Stimulated activated CD4-positive, alpha-beta T cell treated with anti-CD3 and anti-CD28 coated beads, Interleukin-1b, Interleukin-23, amount 100 ng/mL, for 1 hour (primary cell): ENCODE data around the gene PRRC2B.

Experiments used
- DNase-seq, 2 donors: peaks; one replicate each; pipeline ENCODE4 v3.0.0-alpha.2; 2020; ENCODE audit warnings: low read depth in 2 of 2

The PRRC2B gene

GRCh38 chr9:131516930-131517329 is 123.0 kb downstream of the PRRC2B start:
- no peak for DNase-seq

DNA sequence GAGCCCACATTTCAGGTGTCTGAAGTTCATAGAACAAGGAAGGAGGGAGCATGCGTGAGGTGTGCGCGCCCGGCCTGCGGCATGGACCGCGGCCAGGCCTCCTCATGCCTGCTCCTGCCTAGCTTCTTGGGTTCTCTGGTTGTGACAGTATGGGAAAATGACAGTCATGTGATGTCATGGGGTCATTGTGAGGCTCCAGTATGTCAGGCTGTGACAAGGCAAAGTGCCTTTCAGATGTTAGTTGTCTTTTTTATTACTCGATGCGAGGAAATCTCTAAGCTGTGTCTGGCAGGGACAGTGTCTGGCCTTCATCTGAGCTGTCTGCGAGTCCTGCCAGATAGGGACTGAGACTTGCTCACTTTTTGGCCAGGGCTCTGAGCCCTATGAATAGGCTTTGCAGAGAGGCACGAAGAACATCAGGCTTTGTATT is 123.9 kb downstream of the PRRC2B start:
- no peak for DNase-seq

DNA sequence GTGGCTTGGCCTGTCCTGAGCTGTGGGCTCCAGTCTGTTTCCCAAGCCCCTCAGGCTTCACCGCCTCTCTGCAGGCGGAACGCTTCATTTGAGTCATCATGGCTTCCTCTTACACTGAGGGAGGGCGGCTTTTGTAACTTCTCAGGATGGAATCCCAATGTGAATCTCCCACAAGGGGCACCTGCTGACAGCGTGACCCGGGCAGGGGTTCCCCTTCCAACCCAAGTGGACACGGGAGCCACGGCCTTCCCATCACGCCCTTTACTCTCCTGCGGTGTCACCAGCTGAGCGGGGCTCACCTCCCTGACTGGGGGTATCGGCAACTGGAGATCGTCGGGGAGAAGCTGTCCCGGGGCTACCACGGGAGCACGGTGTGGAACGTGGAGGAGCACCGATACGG is 124.7 kb downstream of the PRRC2B start:
- DNase-seq: no peak

DNA sequence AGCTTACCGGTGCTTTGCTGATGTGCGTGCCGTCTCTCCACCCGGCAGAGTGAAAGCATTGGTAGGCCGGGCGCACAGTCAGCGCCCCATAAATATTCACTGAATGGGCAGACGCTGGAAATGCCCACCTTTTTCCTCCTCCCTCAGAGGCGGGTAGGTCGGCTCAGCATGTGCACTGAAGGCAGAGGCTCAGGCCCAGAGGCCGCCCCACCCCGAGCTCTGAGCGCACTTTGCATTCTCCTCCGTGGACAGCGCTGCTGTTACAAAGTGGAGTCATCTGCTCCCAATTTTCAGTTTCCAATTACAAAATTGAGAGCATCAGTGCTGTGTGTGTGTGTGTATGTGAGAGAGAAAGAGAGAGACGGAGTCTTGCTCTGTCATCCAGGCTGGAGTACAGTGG is 126.6 kb downstream of the PRRC2B start:
- DNase-seq: no peak

GRCh38 chr9:131521203-131521602 is 127.3 kb downstream of the PRRC2B start:
- no peak for DNase-seq

- DNase-seq: no peak
Measured at GRCh38 chr9:131521822-131522221, 127.9 kb downstream of the PRRC2B start.

GRCh38 chr9:131522257-131523085 is 128.6 kb downstream of the PRRC2B start:
- DNase-seq: no peak

GRCh38 chr9:131523086-131523388 is 129.2 kb downstream of the PRRC2B start:
- DNase-seq: no peak

GRCh38 chr9:131523451-131524435 is 129.9 kb downstream of the PRRC2B start:
- DNase-seq: no peak

- DNase-seq: no peak
Measured at GRCh38 chr9:131524665-131525315, 130.9 kb downstream of the PRRC2B start.

DNA sequence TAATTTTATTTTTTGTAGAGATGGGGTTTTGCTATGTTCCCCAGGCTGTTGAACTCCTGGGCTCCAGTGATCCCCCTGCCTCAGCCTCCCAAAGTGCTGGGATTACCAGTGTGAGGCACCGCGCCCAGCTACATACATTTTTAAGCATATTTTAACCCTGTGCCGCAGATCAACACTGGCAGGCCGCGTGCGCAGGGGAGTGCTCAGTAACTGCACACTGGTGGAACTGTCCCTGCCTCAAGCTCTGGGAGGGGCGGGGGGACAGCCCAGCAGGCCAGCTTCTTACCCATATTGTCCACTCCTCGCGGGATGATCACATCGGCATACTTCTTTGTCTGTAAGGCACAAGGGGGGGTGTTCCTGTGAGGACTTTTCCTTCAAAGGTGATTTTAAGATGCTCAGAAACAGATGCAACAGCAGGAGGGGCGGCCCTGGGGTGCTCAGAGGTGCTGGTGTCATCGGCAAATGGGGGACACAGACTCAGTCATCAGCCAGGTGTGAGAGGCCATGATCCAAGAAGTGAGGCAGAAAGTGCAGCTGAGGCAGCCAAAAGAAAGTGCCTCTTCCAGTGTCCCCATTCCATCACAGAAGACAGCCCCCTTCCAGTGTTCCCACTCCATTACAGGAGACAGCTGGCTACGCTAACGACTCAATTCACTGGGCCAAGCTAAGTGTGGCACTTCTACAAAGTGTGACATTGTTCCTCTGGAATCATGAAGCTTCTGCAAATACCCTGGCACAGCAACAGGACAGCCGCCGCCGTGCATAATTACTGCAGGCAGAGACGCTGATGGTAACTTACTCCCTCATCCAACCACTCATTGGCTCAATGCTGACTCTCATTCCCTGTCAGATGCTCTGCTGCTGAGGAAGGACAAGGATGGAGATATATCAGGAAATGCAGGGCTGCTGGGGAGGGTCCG is 132.0 kb downstream of the PRRC2B start:
- DNase-seq: no peak

DNA sequence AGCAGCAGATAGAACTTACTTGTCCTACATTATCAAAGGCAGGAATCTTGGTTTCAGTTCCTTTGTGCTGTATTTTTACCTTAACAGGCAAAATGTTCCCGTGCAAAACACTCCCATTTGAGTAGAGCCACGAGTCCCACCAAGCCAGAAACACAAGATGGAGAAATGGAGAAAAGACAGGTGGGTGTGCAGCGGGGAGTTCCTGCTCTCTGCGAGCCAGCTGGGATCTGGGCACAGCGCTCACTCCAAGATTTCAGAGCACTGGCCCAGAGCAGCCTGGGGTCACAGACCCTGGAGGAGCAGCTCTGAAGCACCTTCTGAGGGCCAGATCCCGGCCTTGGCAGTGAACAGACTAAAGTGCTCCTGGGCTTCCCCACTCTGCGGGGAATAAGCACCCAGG is 134.3 kb downstream of the PRRC2B start:
- no peak for DNase-seq

- DNase-seq: no peak
Measured at GRCh38 chr9:131528886-131529505, 135.1 kb downstream of the PRRC2B start.

DNA sequence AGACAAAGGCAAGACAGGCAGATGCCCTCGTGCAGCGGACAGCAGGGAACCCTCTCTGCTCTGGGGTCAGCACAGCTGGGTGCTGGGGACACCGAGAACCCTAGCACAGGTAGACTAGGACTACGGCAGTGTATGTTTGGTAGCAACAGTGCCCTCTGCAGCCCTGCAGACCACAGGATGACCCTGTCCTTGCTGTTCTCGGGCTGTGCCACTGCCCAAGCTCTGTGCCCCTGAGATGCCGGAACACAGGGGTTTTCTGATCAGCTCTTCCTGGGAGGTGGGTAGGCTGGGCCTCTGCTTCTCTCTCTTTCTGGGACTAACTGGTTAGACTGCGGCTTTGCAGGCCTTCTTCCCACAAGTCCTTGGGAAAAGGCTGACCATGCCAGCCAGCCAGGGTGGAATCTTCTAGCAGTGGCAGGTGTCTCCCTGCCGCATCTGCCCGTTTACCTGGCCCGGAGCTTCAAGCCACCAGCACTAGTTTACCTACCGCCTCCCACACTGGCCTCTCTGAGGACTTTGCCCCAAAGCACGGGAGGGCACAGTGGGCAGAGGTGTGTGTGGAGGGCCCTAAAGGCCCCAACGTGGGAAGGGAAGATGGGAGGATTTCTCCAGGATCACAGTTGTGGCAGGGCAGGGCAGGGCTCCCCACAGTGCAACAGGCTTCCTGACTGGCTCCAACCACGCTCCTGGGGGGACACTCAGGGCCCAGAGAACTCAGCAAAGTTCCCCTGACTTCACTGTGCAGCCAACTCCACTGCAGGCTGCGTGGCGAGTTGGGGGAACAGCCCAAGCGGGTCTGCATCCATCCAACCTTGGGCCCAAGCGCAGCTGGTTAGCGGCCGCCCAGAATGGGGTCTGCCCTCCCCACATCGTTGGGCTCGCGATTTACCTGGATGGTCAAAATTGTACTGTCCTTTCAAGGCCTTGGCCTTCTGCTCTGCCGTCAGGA is 136.0 kb downstream of the PRRC2B start:
- no peak for DNase-seq

- DNase-seq: no peak
Measured at GRCh38 chr9:131530546-131530919, 136.6 kb downstream of the PRRC2B start.

DNA sequence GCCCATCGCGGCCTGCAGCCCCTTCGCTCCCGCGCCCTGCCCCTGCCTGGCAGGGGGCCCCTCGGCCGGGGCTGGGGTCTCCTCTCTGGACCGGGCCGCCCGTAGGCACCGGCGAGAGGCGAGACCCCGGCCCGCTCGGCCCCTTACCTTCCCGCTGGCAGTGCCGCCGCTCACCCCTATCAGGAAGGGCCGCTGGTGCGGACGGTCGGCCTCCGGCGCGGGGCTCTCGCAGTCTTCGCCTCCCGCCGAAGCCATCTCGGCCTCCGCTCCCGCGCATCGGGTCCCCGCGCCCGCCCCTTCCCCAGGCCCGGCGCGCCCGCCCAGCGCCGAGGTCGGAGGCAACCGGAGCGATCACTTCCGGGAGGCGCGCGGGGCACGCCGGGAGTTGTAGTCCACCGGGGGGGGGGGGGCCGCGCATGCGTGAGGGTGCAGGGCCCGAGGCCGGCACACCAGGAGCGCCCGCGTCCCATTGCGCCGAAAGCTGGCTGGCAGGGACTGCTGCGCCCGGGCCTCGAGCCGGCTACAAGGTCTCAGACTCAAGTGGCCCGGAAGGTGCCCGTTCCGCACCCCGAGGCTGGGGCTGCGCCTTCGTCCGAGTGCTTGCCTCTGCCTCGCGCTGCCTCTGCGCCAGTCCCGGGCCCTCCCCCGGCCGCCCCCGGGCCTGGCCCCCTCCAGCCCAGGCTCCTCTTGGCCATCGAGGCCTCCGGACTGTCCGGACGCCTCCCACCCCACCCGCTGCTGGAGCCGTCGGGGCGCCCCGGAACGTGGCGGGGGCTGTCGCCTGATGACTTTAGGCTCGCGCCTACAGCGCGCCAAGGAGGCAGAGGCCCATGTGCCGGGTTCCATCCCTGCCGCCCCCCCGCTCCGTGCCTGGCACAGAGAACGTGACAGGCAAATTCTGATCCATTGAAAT is 137.3 kb downstream of the PRRC2B start, which contains the start of gene UCK1:
Gene UCK1, minus strand, starts transcription at position 344 of the 913 bp plus-strand sequence. Its CDS starts 89 bp downstream, at position 255.
- DNase-seq: peak; percentile 38 to 41

DNA sequence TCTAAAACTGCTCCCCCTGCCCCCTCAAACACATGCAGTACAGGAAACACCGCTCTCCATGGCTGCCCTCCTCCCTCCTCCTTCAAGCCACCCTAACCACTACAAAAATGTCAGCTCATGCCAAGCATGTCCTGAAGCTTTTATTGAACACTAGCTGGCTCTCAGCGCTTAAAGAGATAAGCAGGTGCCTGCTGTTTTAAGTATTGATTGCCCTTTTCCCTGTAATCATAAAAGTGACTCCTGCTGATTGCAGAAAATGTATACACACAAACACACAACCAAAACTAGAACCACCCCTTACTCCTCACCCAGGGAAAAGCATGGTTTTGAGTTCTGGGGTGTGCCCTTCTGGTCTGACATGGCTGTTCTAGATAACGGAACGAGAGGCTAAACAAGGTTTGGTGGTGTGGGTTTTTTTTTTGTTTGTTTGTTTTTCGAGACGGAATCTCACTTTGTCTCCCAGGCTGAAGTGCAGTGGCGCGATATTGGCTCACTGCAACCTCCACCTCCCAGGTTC is 140.9 kb downstream of the PRRC2B start:
- DNase-seq: no peak

DNA sequence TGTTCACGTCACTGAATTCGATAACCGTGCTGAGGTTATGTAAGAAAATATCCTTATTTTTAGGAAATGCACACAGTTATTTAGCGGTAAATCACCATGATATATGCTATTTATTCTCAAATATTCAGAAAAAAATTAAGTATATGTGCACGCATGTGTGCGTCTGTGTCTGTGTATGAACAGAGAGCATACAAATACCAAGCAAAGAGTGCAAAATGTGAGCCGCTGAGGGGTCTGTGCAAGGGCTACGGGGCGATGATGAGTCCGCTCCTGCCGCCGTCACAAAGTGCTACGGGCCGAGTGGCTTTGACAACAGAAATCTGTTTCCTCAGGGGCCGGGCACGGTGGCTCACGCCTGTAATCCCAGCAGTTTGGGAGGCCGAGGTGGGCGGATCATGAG is 144.1 kb downstream of the PRRC2B start:
- DNase-seq: no peak
